Measurements from ENCODE around the gene SRRM2.

Gene SRRM2

DNA sequence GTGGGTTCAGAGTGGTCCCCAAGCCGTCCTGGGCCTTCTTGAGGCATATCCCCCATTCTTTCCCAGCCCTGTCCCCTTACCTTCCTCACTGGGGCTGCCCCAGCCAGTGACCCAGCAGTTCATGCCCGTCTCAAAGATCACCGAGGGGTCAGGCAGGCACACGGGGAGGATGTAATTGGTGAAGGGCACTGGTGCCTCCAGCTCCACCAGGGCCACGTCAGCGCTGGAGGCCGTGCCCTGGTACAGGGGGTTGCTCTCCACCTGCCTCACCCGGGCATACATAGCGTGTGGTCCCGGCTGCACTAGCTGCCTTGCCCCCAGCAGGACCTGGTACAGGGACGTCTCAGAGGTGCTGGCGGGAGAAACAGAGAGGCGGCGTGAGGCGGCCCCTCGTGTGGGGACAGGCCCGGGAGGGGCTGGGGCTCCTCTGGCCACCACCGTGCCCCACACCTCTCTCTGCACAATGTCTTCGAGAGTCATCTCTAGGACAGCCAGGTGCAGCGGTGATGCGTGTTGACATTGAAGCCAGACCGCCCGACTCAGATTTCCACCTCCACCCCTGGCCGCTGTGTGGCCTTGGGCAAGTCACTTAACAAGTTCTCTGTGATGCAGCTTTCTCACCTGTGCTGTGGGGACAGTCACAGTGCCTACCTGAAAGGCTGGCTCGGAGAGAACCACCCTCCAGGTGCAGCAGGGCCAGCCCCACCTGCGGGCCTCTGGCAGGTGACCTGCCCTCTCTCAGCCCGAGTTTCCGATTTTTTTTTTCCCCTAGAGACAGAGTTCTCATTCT, 38.3 kb upstream of the SRRM2 start:
- CTCF ChIA-PET = interaction anchor here (0.6 kb wide), 1 partner anchor 131 kb away, joined by 3 read pairs; no protein-coding TSS in a partner anchor
- POLR2A ChIA-PET = no interaction called here
- DNase-seq (ENCODE audit: extremely low spot score) = no peak
- TF ChIP-seq PKNOX1 (IDR thresholded peaks at IDR 0.05) = no peak
- TF ChIP-seq ZNF384 (IDR thresholded peaks at IDR 0.05) = no peak
- no peak for TF ChIP-seq ELF4 (IDR thresholded peaks at IDR 0.05)
- no peak for TF ChIP-seq FOXK2 (IDR thresholded peaks at IDR 0.05)
- no peak for TF ChIP-seq HDGF (IDR thresholded peaks at IDR 0.05; ENCODE audit: borderline replicate concordance)
- TF ChIP-seq L3MBTL2 (conservative IDR thresholded peaks at IDR 0.05) = no peak
- TF ChIP-seq LEF1 (IDR thresholded peaks at IDR 0.05; ENCODE audit: borderline replicate concordance) = no peak
- TF ChIP-seq TARDBP (IDR thresholded peaks at IDR 0.05) = no peak
- no peak for TF ChIP-seq FOXM1 (IDR thresholded peaks at IDR 0.05; ENCODE audit: borderline replicate concordance)
- no peak for TF ChIP-seq CTBP1 (IDR thresholded peaks at IDR 0.05; ENCODE audit: borderline replicate concordance)
- TF ChIP-seq FOXA1 (IDR thresholded peaks at IDR 0.05) = no peak
- TF ChIP-seq SP1 (IDR thresholded peaks at IDR 0.05) = no peak
- TF ChIP-seq ARNT (IDR thresholded peaks at IDR 0.05) = no peak

DNA sequence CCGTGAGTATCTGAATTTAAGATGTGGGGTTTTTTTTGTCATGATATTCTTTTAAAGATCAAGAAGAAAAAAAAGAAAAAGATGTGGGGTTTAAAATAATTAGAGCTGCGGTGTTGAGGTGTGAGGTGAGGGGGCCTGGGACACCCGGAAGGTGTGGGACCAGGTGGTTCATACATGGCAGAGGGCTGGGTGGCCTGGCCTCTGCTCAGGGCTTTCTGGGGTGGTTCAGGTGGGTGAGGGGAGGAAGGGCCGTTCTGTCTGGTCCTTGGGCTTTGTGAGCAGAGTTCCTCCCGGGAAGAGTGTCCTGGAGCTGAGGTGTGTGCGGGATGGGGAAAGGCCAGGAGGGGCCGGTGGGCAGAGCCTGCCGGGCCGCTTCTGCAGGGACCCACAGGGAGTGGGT, 37.4 kb upstream of the SRRM2 start:
- ChIA-PET POLR2A (no interaction called here), CTCF (no interaction called here)
- TF ChIP-seq CTBP1 (IDR thresholded peaks at IDR 0.05; ENCODE audit: borderline replicate concordance) (no peak), FOXK2 (IDR thresholded peaks at IDR 0.05) (no peak), ARNT (IDR thresholded peaks at IDR 0.05) (no peak), ELF4 (IDR thresholded peaks at IDR 0.05) (no peak), LEF1 (IDR thresholded peaks at IDR 0.05; ENCODE audit: borderline replicate concordance) (no peak), TARDBP (IDR thresholded peaks at IDR 0.05) (no peak), HDGF (IDR thresholded peaks at IDR 0.05; ENCODE audit: borderline replicate concordance) (no peak), PKNOX1 (IDR thresholded peaks at IDR 0.05) (no peak), SP1 (IDR thresholded peaks at IDR 0.05) (no peak)
- DNase-seq (ENCODE audit: extremely low spot score) = no peak

DNA sequence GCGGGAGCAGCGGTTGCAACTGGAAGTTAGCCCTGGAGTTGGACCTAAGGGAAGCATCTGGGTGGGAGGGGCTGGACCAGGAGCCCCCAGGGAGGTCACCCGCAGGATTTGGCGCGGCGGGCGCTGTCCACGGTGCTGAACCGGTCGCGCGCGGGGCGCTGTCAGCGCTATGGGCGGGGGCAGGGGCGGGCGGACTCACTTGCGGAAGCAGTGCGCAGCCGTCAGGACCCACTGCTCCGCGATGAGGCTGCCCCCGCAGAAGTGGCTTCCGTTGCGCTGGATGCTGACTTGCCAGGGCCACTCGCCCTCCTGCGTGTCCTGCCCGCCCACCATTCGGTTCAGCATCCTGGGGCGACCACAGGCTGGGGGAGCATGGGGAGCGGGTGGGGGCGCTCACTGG, 36.9 kb upstream of the SRRM2 start:
- POLR2A ChIA-PET = no interaction called here

GRCh38 chr16:2715966-2716885, 36.2 kb upstream of the SRRM2 start:
- DNase-seq (ENCODE audit: extremely low spot score) = no peak
- TF ChIP-seq ARNT (IDR thresholded peaks at IDR 0.05) (no peak), TARDBP (IDR thresholded peaks at IDR 0.05) (no peak), LEF1 (IDR thresholded peaks at IDR 0.05; ENCODE audit: borderline replicate concordance) (no peak), NFRKB (IDR thresholded peaks at IDR 0.05) (no peak), FOXK2 (IDR thresholded peaks at IDR 0.05) (no peak), BHLHE40 (IDR thresholded peaks at IDR 0.05; ENCODE audit: borderline replicate concordance) (no peak), FOXM1 (IDR thresholded peaks at IDR 0.05; ENCODE audit: borderline replicate concordance) (no peak), ELF4 (IDR thresholded peaks at IDR 0.05) (no peak), SP1 (IDR thresholded peaks at IDR 0.05) (no peak), SUZ12 (IDR thresholded peaks at IDR 0.05) (no peak), HDGF (IDR thresholded peaks at IDR 0.05; ENCODE audit: borderline replicate concordance) (no peak)
- ChIA-PET POLR2A (interaction anchor here (1.1 kb wide), 1 partner anchor 35 kb away, joined by 3 read pairs; no protein-coding TSS in a partner anchor), CTCF (no interaction called here)

More for the DNA sequence above, 36.9 kb upstream of the SRRM2 start:
- CTCF ChIA-PET = no interaction called here
- TF ChIP-seq LEF1 (IDR thresholded peaks at IDR 0.05; ENCODE audit: borderline replicate concordance) = no peak
- no peak for TF ChIP-seq PKNOX1 (IDR thresholded peaks at IDR 0.05)
- no peak for TF ChIP-seq FOXM1 (IDR thresholded peaks at IDR 0.05; ENCODE audit: borderline replicate concordance)
- TF ChIP-seq ARNT (IDR thresholded peaks at IDR 0.05) = no peak
- TF ChIP-seq BHLHE40 (IDR thresholded peaks at IDR 0.05; ENCODE audit: borderline replicate concordance) = no peak
- TF ChIP-seq HDGF (IDR thresholded peaks at IDR 0.05; ENCODE audit: borderline replicate concordance) = no peak
- TF ChIP-seq SP1 (IDR thresholded peaks at IDR 0.05) = no peak
- TF ChIP-seq TARDBP (IDR thresholded peaks at IDR 0.05) = no peak
- DNase-seq (ENCODE audit: extremely low spot score) = no peak

- no peak for DNase-seq (ENCODE audit: extremely low spot score)
- CTCF ChIA-PET = no interaction called here
- POLR2A ChIA-PET = interaction anchor here (1.1 kb wide), 1 partner anchor 35 kb away, joined by 3 read pairs; no protein-coding TSS in a partner anchor
- no peak for TF ChIP-seq ZNF384 (IDR thresholded peaks at IDR 0.05)
- no peak for TF ChIP-seq FOXK2 (IDR thresholded peaks at IDR 0.05)
- no peak for TF ChIP-seq CTBP1 (IDR thresholded peaks at IDR 0.05; ENCODE audit: borderline replicate concordance)
- no peak for TF ChIP-seq SP1 (IDR thresholded peaks at IDR 0.05)
- no peak for TF ChIP-seq NFRKB (IDR thresholded peaks at IDR 0.05)
- TF ChIP-seq LEF1 (IDR thresholded peaks at IDR 0.05; ENCODE audit: borderline replicate concordance) = no peak
- no peak for TF ChIP-seq PKNOX1 (IDR thresholded peaks at IDR 0.05)
- TF ChIP-seq HDGF (IDR thresholded peaks at IDR 0.05; ENCODE audit: borderline replicate concordance) = no peak
These were observed 35.5 kb upstream of the SRRM2 start for GRCh38 chr16:2716948-2717347.
